IMR-90 (cell line): ENCODE measurements around the gene VPS13C. TPM values are rescaled to one million over a fixed set of nuclear protein-coding genes. Genes with fewer than 3 reads are reported as not detected.
A peak's percentile ranks its signal among the peaks of the same experiment; 100 is the strongest.

Experiments used
- ATAC-seq: fragments of 200-7000 bp; cut with Tn5 transposase; 2 replicates; pipeline ENCODE4 v1.9.1; 2020; ENCODE audit warnings: low read depth, mild to moderate bottlenecking, moderate library complexity
- BruUV-seq: library from RNA; stranded (reverse); fragments of 400-500 nt; replicated peaks from 2 replicates; lab custom pipeline; 2021; lab: Mats Ljungman, UMichigan
- CTCF ChIA-PET: fragments of 300-600 bp; formaldehyde crosslinking; extraction: SDS; loops from one replicate; lab custom pipeline; 2021; ENCODE audit warnings: antibody characterized with exemption; lab: Yijun Ruan, JAX
- POLR2A ChIA-PET: fragments of 300-600 bp; sonication (Branson Sonifier 250); formaldehyde crosslinking; loops from one replicate; lab custom pipeline; 2022; ENCODE audit warnings: antibody characterized with exemption; ENCODE audit not compliant: unreplicated experiment; lab: Charles Lee
- DNase-seq: peaks from one replicate; pipeline ENCODE4 v3.0.0; 2013
- H2AFZ ChIP-seq: replicated peaks from 2 replicates; pipeline ENCODE3; 2013; ENCODE audit warnings: low read length, mild to moderate bottlenecking; ENCODE audit not compliant: poor library complexity
- H2AK5ac ChIP-seq: 2 replicates; pipeline ENCODE4 v1.6.1; 2013; ENCODE audit warnings: low read depth, low read length, inconsistent platforms
- H2AK9ac ChIP-seq: replicated peaks from 2 replicates; pipeline ENCODE3; 2013; ENCODE audit warnings: mild to moderate bottlenecking, low read depth, low read length, moderate library complexity; ENCODE audit not compliant: poor library complexity
- H2BK120ac ChIP-seq: 2 replicates; pipeline ENCODE4 v1.6.1; 2013; ENCODE audit warnings: low read depth, low read length, inconsistent platforms
- H2BK15ac ChIP-seq: 3 replicates; pipeline ENCODE4 v1.6.1; 2013; ENCODE audit warnings: low read depth, low read length, inconsistent platforms
- H2BK20ac ChIP-seq: 2 replicates; pipeline ENCODE4 v1.6.1; 2013; ENCODE audit warnings: low read depth, mild to moderate bottlenecking, inconsistent platforms, low read length, moderate library complexity
- H2BK5ac ChIP-seq: 2 replicates; pipeline ENCODE4 v1.6.1; 2013; ENCODE audit warnings: mild to moderate bottlenecking, low read depth, low read length, inconsistent platforms; ENCODE audit not compliant: poor library complexity, severe bottlenecking
- H3K14ac ChIP-seq: replicated peaks from 2 replicates; pipeline ENCODE4 v1.6.1; 2013; ENCODE audit warnings: low read depth, low read length, inconsistent platforms
- H3K18ac ChIP-seq: 2 replicates; pipeline ENCODE4 v1.6.1; 2013; ENCODE audit warnings: low read depth, low read length, control low read depth
- H3K23ac ChIP-seq: 2 replicates; pipeline ENCODE4 v1.6.1; 2013; ENCODE audit warnings: low read depth, low read length, inconsistent platforms
- H3K27ac ChIP-seq: 2 replicates; pipeline ENCODE4 v1.5.1; 2013; ENCODE audit warnings: mild to moderate bottlenecking, control low read depth, low read length; ENCODE audit not compliant: insufficient read depth
- H3K27me3 ChIP-seq: 2 replicates; pipeline ENCODE4 v1.6.1; 2013; ENCODE audit warnings: low read length; ENCODE audit not compliant: control insufficient read depth, insufficient read depth
- H3K36me3 ChIP-seq: 2 replicates; pipeline ENCODE4 v1.6.1; 2013; ENCODE audit warnings: low read length, mixed read lengths; ENCODE audit not compliant: control insufficient read depth, insufficient read depth
- H3K4ac ChIP-seq: 2 replicates; pipeline ENCODE4 v1.6.1; 2013; ENCODE audit warnings: low read depth, low read length, inconsistent platforms
- H3K4me1 ChIP-seq: 2 replicates; pipeline ENCODE4 v1.6.1; 2013; ENCODE audit warnings: low read length, mixed read lengths; ENCODE audit not compliant: control insufficient read depth, insufficient read depth
- H3K4me2 ChIP-seq: 2 replicates; pipeline ENCODE4 v1.6.1; 2013; ENCODE audit warnings: low read depth, mild to moderate bottlenecking, control low read depth, low read length, moderate library complexity
- H3K4me3 ChIP-seq: 2 replicates; pipeline ENCODE4 v1.5.1; 2013; ENCODE audit warnings: low read depth, mild to moderate bottlenecking, control low read depth, low read length, moderate library complexity; ENCODE audit not compliant: insufficient read depth
- H3K56ac ChIP-seq: 2 replicates; pipeline ENCODE4 v1.6.1; 2013; ENCODE audit warnings: low read length, inconsistent platforms; ENCODE audit not compliant: insufficient read depth; ENCODE audit errors: extremely low read depth
- H3K79me1 ChIP-seq, 2 experiments: 2 replicates each; pipeline ENCODE4 v1.6.1; 2013; ENCODE audit warnings: low read length in 2 of 2, inconsistent platforms in 1 of 2, low read depth in 1 of 2
- H3K9ac ChIP-seq: 2 replicates; pipeline ENCODE4 v1.6.1; 2013; ENCODE audit warnings: low read depth, low read length, control low read depth
- H3K9me1 ChIP-seq: 2 replicates; pipeline ENCODE4 v1.6.1; 2013; ENCODE audit warnings: low read length, inconsistent platforms; ENCODE audit not compliant: insufficient read depth
- H3K9me3 ChIP-seq: 2 replicates; pipeline ENCODE4 v1.6.1; 2013; ENCODE audit warnings: low read length; ENCODE audit not compliant: control insufficient read depth, insufficient read depth
- H4K20me1 ChIP-seq: 2 replicates; pipeline ENCODE4 v1.6.1; 2013; ENCODE audit warnings: low read length, inconsistent platforms; ENCODE audit not compliant: insufficient read depth
- H4K5ac ChIP-seq: 2 replicates; pipeline ENCODE4 v1.6.1; 2013; ENCODE audit warnings: mild to moderate bottlenecking, low read depth, low read length, control low read depth
- H4K8ac ChIP-seq, 2 experiments: 2 replicates each; pipeline ENCODE4 v1.6.1; 2013; ENCODE audit warnings: low read depth in 2 of 2, low read length in 2 of 2, control low read depth in 1 of 2, inconsistent platforms in 1 of 2
- H4K91ac ChIP-seq: 2 replicates; pipeline ENCODE4 v1.6.1; 2013; ENCODE audit warnings: low read depth, low read length, inconsistent platforms; ENCODE audit not compliant: insufficient read depth
- BHLHE40 ChIP-seq: fragments of 150-350 bp; IDR thresholded peaks from 2 replicates; pipeline ENCODE4 v1.6.1; 2016; ENCODE audit warnings: mild to moderate bottlenecking, low read depth, low read length
- CEBPB ChIP-seq: IDR thresholded peaks from 2 replicates; pipeline ENCODE4 v1.6.1; 2012; ENCODE audit warnings: low read depth, low read length, improper control_type of control experiment
- CHD1 ChIP-seq: IDR thresholded peaks from 2 replicates; pipeline ENCODE4 v1.6.1; 2012; ENCODE audit warnings: low read depth, low read length, improper control_type of control experiment
- FOS ChIP-seq: fragments of 150-350 bp; IDR thresholded peaks from 2 replicates; pipeline ENCODE4 v1.6.1; 2016; ENCODE audit warnings: low read depth, low read length
- MAFK ChIP-seq: IDR thresholded peaks from 2 replicates; pipeline ENCODE4 v1.6.1; 2012; ENCODE audit warnings: low read depth, low read length, improper control_type of control experiment
- MAZ ChIP-seq: IDR thresholded peaks from 2 replicates; pipeline ENCODE4 v1.6.1; 2012; ENCODE audit warnings: low read depth, mild to moderate bottlenecking, low read length, improper control_type of control experiment, moderate library complexity, borderline replicate concordance
- MXI1 ChIP-seq: IDR thresholded peaks from 2 replicates; pipeline ENCODE4 v1.6.1; 2012; ENCODE audit warnings: low read depth, mild to moderate bottlenecking, low read length, moderate library complexity, borderline replicate concordance
- NFE2L2 ChIP-seq: fragments of 150-350 bp; IDR thresholded peaks from 2 replicates; pipeline ENCODE4 v1.6.1; 2016; ENCODE audit warnings: low read depth, mild to moderate bottlenecking, low read length
- POLR2A ChIP-seq: IDR thresholded peaks from 2 replicates; pipeline ENCODE4 v1.6.1; 2012; ENCODE audit warnings: mild to moderate bottlenecking, low read depth, low read length
- RAD21 ChIP-seq: IDR thresholded peaks from 2 replicates; pipeline ENCODE4 v1.6.1; 2012; ENCODE audit warnings: low read length, improper control_type of control experiment
- RCOR1 ChIP-seq: IDR thresholded peaks from 2 replicates; pipeline ENCODE4 v1.6.1; 2012; ENCODE audit warnings: mild to moderate bottlenecking, low read length, improper control_type of control experiment; ENCODE audit not compliant: insufficient replicate concordance
- RFX5 ChIP-seq: IDR thresholded peaks from 2 replicates; pipeline ENCODE4 v1.8.0; 2012; ENCODE audit warnings: low read depth, mild to moderate bottlenecking, low read length, moderate library complexity
- SMC3 ChIP-seq: fragments of 150-350 bp; IDR thresholded peaks from 2 replicates; pipeline ENCODE4 v1.6.1; 2016; ENCODE audit warnings: low read depth, mild to moderate bottlenecking, antibody characterized with exemption, low read length, moderate library complexity
- WGBS, 2 experiments: methylation state at CpG; one replicate each; pipeline versions ENCODE4 v1.1.5 to v1.1.7; 2013; ENCODE audit warnings: missing lambda C conversion rate in 2 of 2; ENCODE audit not compliant: insufficient read length in 1 of 2; ENCODE audit errors: extremely low coverage in 2 of 2; 5-methylcytosine and 5-hydroxymethylcytosine counted together
- dilution Hi-C: fragments of 300-500 bp; cut with HindIII; formaldehyde crosslinking; loops from one replicate; pipeline ENCODE4 v1.14.3; 2018; ENCODE audit warnings: low sequenced_read_pairs; ENCODE audit not compliant: unreplicated experiment
- in situ Hi-C: fragments of 300-500 bp; cut with MboI; formaldehyde crosslinking; loops from 3 replicates; pipeline ENCODE4 v1.14.3; 2019; ENCODE audit warnings: low sequenced_read_pairs, inconsistent platforms, mixed read lengths
- intact Hi-C: fragments of 100-400 bp; cut with micrococcal nuclease; formaldehyde crosslinking; loops from 2 replicates; pipeline ENCODE4 v1.10.0; 2022
- polyA plus RNA-seq, 3 experiments: library from polyadenylated mRNA; depleted of rRNA; stranded (reverse); fragments of >200 nt; gene quantifications; 2 replicates each; pipeline ENCODE4 v1.2.3, GENCODE V29; 2012; ENCODE audit warnings: low replicate concordance in 1 of 3
- total RNA-seq: library from RNA; depleted of rRNA; stranded (reverse); fragments of >200 nt; gene quantifications from 2 replicates; pipeline ENCODE4 v1.2.3, GENCODE V29; 2012
- TF ChIP-seq, protein P1 (sequence below): fragments of 150-350 bp; IDR thresholded peaks from 2 replicates; pipeline ENCODE4 v1.6.1; 2017; ENCODE audit warnings: mild to moderate bottlenecking, antibody characterized with exemption, low read length, low read depth
- TF ChIP-seq, protein P2 (sequence below): fragments of 150-350 bp; IDR thresholded peaks from 2 replicates; pipeline ENCODE4 v1.6.1; 2016; ENCODE audit warnings: low read depth, mild to moderate bottlenecking, low read length, moderate library complexity, borderline replicate concordance
- TF ChIP-seq, protein P3 (sequence below): conservative IDR thresholded peaks from 2 replicates; pipeline ENCODE4 v1.5.1; 2012; ENCODE audit warnings: mild to moderate bottlenecking, low read depth, low read length, improper control_type of control experiment

Gene VPS13C
- total and polyA plus RNA-seq, 2 of the 4 experiments (the other 2 are of a cell fraction) = 8.1 to 32.8 TPM

DNA sequence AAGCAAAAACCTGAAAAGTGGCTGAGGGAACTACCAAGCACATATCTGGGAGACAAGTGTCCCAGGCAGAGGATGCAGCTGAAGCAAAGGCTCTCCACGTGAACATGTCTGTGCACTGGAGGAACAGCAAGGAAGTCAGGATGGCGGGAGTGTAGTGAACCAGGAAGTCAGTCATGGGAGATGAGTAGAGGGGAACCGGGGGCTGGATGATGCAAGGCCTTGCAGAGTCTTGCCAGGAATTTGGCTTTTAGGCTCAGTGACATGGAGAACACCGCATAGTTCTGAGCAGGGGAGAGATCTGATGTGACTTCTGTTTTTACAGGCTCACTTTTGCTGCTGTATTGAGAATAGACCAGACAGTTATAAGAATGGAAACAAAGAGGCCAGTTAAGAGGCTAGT lies 25.5 kb upstream of the VPS13C start:
- Histone ChIP-seq H3K4me1 (no peaks in the 10 kb centered on the region), H3K4me3 (no peak overlapping the region), H3K9me1 (no peaks in the 10 kb centered on the region), H3K9me3 (no peaks in the 10 kb centered on the region), H2AK9ac (no peak overlapping the region), H3K27ac (no peak overlapping the region), H3K4ac (no peak overlapping the region), H2AFZ (peak overlapping the region; percentile 58), H3K18ac (no peak overlapping the region), H4K91ac (no peak overlapping the region), H2BK5ac (no peak overlapping the region), H3K79me1 (no peaks in the 10 kb centered on the region), H3K14ac (no peak overlapping the region), H2BK20ac (no peak overlapping the region), H4K20me1 (no peaks in the 10 kb centered on the region), H2BK15ac (no peak overlapping the region), H4K5ac (no peak overlapping the region), H3K36me3 (no peaks in the 10 kb centered on the region), H3K23ac (no peak overlapping the region), H2BK120ac (no peak overlapping the region), H2AK5ac (no peak overlapping the region), H3K4me2 (no peak overlapping the region), H3K27me3 (peaks cover 4% of the 10 kb centered on the region), H3K9ac (no peak overlapping the region), H3K56ac (no peak overlapping the region), H4K8ac (no peak overlapping the region)
- WGBS, 2 experiments = no CpG with 5 or more reads among the region's 4 CpGs
- intact Hi-C loops = no loop called here
- TF ChIP-seq, protein P1, sequence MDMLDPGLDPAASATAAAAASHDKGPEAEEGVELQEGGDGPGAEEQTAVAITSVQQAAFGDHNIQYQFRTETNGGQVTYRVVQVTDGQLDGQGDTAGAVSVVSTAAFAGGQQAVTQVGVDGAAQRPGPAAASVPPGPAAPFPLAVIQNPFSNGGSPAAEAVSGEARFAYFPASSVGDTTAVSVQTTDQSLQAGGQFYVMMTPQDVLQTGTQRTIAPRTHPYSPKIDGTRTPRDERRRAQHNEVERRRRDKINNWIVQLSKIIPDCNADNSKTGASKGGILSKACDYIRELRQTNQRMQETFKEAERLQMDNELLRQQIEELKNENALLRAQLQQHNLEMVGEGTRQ = no peak
- TF ChIP-seq NFE2L2 = no peak
- TF ChIP-seq FOS = no peak
- TF ChIP-seq, protein P2, sequence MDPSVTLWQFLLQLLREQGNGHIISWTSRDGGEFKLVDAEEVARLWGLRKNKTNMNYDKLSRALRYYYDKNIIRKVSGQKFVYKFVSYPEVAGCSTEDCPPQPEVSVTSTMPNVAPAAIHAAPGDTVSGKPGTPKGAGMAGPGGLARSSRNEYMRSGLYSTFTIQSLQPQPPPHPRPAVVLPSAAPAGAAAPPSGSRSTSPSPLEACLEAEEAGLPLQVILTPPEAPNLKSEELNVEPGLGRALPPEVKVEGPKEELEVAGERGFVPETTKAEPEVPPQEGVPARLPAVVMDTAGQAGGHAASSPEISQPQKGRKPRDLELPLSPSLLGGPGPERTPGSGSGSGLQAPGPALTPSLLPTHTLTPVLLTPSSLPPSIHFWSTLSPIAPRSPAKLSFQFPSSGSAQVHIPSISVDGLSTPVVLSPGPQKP = no peak
- no peak for TF ChIP-seq CHD1
- TF ChIP-seq MXI1 = no peak
- TF ChIP-seq RCOR1 = no peak
- TF ChIP-seq MAZ = no peak
- TF ChIP-seq, protein P3, sequence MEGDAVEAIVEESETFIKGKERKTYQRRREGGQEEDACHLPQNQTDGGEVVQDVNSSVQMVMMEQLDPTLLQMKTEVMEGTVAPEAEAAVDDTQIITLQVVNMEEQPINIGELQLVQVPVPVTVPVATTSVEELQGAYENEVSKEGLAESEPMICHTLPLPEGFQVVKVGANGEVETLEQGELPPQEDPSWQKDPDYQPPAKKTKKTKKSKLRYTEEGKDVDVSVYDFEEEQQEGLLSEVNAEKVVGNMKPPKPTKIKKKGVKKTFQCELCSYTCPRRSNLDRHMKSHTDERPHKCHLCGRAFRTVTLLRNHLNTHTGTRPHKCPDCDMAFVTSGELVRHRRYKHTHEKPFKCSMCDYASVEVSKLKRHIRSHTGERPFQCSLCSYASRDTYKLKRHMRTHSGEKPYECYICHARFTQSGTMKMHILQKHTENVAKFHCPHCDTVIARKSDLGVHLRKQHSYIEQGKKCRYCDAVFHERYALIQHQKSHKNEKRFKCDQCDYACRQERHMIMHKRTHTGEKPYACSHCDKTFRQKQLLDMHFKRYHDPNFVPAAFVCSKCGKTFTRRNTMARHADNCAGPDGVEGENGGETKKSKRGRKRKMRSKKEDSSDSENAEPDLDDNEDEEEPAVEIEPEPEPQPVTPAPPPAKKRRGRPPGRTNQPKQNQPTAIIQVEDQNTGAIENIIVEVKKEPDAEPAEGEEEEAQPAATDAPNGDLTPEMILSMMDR = no peak
- no peak for TF ChIP-seq RFX5
- no peak for TF ChIP-seq BHLHE40
- TF ChIP-seq RAD21 = no peak
- TF ChIP-seq CEBPB = no peak
- no peak for TF ChIP-seq POLR2A
- no peak for TF ChIP-seq SMC3
- TF ChIP-seq MAFK = no peak
- in situ Hi-C loops = no loop called here
- ATAC-seq = no peak
- dilution Hi-C loops = no loop called here
- CTCF ChIA-PET = no interaction called here
- BruUV-seq = no TSS peak
- POLR2A ChIA-PET = no interaction called here
- DNase-seq = no peak
